Measurements from ENCODE around the gene ZC3H18. TPM values are rescaled to one million over a fixed set of nuclear protein-coding genes. Genes with fewer than 3 reads are reported as not detected.

The ZC3H18 gene
- total RNA-seq, 1 experiment from 2014 or later, result 5.9 TPM

DNA sequence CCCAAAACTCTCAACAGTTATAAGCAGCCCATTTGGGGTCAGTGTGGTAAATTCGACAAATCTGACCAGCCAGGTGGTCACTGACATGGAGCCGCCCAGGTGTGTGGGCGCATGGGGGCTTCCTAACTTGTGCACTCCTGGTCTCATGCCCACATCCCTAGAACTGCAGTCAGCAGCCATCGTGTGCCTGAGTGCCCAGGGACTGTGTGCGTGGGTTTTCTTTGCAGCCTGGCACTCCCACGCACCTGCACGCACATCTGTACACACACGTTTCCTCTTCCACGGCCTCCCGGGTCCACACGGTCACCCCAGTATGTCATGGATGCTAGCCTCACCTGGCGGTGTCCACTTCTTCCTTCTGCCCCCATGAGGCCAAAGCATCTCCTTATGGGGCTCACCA lies 38.9 kb upstream of the ZC3H18 start:
- no peak for DNase-seq (ENCODE audit: low read depth, low spot score)
- in situ Hi-C loops (cut with HindIII; ENCODE audit: low pct_unique_long_range_greater_than_20kb, low sequenced_read_pairs), result no loop called here

DNA sequence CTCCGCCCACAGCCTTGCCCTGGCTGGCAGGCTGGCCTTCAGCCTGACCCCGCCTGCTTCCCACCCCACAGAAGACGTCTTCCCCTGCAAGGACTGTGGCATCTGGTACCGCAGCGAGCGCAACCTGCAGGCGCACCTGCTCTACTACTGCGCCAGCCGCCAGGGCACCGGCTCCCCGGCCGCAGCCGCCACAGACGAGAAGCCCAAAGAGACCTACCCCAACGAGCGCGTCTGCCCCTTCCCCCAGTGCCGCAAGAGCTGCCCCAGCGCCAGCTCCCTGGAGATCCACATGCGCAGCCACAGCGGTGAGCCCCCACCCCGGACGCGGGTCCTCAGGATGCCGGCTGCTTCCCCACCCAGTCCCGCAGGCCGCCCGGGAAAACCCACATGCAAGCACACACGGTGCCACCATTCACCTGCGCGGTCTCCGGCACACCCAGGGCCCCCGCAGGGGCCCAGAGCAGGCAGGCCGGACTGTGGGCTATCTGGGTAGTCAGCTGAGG lies 38.2 kb upstream of the ZC3H18 start:
- no peak for DNase-seq (ENCODE audit: low read depth, low spot score)
- in situ Hi-C loops (cut with HindIII; ENCODE audit: low pct_unique_long_range_greater_than_20kb, low sequenced_read_pairs), result no loop called here

- in situ Hi-C loops (cut with HindIII; ENCODE audit: low pct_unique_long_range_greater_than_20kb, low sequenced_read_pairs), result no loop called here
- no peak for DNase-seq (ENCODE audit: low read depth, low spot score)
These were observed 37.6 kb upstream of the ZC3H18 start for GRCh38 chr16:88532434-88533241.

GRCh38 chr16:88533381-88533917 lies 36.8 kb upstream of the ZC3H18 start:
- DNase-seq (ENCODE audit: low read depth, low spot score), result no peak
- in situ Hi-C loops (cut with HindIII; ENCODE audit: low pct_unique_long_range_greater_than_20kb, low sequenced_read_pairs), result no loop called here

- DNase-seq (ENCODE audit: low read depth, low spot score), result peak; percentile 57
- in situ Hi-C loops (cut with HindIII; ENCODE audit: low pct_unique_long_range_greater_than_20kb, low sequenced_read_pairs), result no loop called here
These were observed 36.1 kb upstream of the ZC3H18 start for GRCh38 chr16:88533932-88534637.

DNA sequence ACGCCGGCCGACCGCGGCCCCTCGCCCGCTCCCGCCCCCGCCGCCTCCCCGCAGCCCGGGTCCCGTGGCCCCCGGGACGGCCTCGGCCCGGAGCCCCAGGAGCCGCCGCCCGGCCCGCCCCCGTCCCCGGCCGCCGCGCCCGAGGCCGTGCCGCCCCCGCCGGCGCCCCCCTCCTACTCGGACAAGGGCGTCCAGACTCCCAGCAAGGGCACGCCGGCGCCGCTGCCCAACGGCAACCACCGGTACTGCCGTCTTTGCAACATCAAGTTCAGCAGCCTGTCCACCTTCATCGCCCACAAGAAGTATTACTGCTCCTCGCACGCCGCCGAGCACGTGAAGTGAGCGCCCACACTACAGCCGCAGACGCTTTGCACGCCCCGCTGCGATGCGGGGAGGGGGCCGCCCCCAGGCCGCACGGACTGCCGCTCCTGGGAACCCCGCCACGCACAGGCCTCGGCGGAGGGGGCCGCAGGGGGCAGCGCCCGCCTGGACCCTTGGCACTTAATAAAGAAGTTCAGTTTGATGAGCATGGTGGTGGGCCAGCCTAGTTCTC lies 35.5 kb upstream of the ZC3H18 start:
- DNase-seq (ENCODE audit: low read depth, low spot score), result no peak
- in situ Hi-C loops (cut with HindIII; ENCODE audit: low pct_unique_long_range_greater_than_20kb, low sequenced_read_pairs), result no loop called here

- no peak for DNase-seq (ENCODE audit: low read depth, low spot score)
- in situ Hi-C loops (cut with HindIII; ENCODE audit: low pct_unique_long_range_greater_than_20kb, low sequenced_read_pairs), result no loop called here
These were observed 34.9 kb upstream of the ZC3H18 start for GRCh38 chr16:88535191-88535856.

- no peak for DNase-seq (ENCODE audit: low read depth, low spot score)
- in situ Hi-C loops (cut with HindIII; ENCODE audit: low pct_unique_long_range_greater_than_20kb, low sequenced_read_pairs), result no loop called here
These were observed 34.4 kb upstream of the ZC3H18 start for GRCh38 chr16:88535857-88536222.

DNA sequence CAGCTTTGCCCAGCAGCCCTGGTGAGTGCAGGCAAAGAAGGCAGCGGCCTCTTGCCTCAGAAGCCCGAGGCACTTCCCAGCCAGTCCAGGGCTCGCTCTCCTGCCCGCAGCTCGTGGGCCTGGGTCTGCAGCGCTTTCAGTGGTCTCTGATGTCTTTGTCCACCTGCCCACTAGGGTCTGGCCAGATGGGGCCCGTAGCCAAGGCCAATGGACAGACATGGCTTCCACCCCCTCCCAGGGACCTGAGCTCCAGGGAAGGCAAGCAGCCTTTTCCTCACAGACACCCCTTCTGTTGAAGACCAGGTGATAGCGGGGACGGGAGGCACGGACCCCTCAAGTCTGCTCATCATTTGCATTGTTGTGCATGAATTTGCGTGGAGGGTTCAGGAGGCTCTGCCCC lies 33.7 kb upstream of the ZC3H18 start:
- in situ Hi-C loops (cut with HindIII; ENCODE audit: low pct_unique_long_range_greater_than_20kb, low sequenced_read_pairs), result no loop called here
- DNase-seq (ENCODE audit: low read depth, low spot score), result no peak

DNA sequence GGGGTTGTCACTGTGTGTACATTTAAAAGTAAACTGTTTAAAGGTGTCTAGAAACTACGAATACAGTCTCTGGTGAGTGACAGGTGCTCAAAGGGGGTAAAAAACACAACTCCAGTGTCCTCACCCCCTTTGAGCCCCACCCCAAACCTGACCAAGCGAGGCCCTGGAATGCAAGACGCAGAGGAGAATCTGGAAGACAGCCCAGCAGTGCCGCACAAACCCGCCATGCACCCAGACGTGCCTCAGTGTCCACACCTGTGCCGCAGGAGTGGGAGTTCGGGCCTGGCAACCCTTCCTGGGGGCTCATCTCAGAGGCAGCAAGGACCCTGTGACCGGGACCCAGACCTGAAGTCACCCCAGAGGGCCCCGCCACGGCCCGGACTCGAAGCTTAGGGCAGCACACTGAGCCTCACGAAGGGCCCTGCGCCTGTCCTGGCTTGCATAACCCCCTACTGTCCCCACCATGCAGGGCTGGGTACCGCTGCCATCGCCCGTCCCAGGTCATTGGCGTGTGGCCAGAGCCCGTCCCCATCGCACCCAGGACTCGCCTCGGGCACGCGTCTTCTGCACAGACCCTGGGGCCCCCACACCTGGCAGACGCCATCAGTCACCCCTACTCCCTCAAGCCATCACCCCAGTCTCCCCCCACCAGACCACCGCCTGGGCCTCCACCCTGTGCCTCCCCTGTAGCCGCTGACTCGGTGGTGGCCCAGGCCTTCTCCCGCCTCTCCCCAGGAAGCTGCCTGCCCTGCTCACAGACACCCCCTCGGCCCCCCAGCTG lies 33.0 kb upstream of the ZC3H18 start:
- in situ Hi-C loops (cut with HindIII; ENCODE audit: low pct_unique_long_range_greater_than_20kb, low sequenced_read_pairs), result no loop called here
- DNase-seq (ENCODE audit: low read depth, low spot score), result no peak

DNA sequence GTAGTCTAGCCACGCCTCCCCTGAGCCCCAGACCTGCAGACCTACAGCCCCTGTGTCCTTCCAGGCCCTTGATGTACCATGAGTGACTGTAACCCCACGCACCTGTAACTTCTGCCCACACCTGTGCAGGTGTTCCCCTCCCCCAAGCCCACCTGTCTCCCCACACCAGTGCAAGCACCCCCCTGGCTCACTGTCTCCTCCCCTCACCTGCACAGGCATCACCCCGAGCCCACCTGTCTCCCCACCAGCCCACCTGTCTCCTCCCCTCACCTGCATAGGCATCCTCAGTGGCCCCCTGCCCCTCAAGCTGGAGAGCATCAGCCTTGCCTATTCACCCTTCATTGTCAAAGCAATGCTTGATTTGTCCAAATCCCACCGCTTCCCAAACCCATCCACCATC lies 32.3 kb upstream of the ZC3H18 start:
- in situ Hi-C loops (cut with HindIII; ENCODE audit: low pct_unique_long_range_greater_than_20kb, low sequenced_read_pairs), result no loop called here
- DNase-seq (ENCODE audit: low read depth, low spot score), result no peak

DNA sequence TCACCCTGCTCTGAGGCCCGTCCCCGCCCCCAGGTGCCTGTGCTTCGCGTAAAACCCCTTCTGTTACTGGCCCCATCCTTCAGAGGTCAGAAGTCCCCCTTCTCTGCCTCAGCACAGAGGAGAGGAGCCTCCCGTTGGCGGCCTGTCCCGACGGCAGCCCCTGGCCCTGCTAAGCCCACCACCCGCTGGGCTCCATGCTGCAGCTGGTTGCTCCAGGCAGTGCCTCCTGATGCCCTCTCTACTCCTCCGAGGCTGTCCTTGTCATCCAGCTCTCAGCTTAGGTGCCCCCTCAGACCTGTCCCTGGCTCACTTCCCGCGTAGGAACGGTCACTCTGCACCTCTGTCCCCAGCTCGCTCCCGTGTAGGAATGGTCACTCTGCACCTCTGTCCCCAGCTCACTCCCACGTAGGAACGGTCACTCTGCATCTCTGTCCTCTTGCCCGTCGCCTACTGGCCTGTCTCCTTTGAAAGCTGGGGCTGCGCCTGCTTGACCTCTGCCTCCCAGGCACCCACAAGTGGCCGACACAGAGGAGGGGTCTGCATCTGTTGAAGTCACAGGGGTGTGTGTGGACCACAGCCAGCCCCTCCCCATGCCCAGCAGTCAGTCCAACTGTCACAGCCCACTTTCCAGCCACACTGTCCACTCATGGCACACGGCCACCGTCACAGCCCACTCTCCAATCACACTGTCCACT lies 31.7 kb upstream of the ZC3H18 start:
- in situ Hi-C loops (cut with HindIII; ENCODE audit: low pct_unique_long_range_greater_than_20kb, low sequenced_read_pairs), result no loop called here
- DNase-seq (ENCODE audit: low read depth, low spot score), result no peak

GRCh38 chr16:88539261-88539651 lies 30.9 kb upstream of the ZC3H18 start:
- in situ Hi-C loops (cut with HindIII; ENCODE audit: low pct_unique_long_range_greater_than_20kb, low sequenced_read_pairs), result no loop called here
- DNase-seq (ENCODE audit: low read depth, low spot score), result no peak

DNA sequence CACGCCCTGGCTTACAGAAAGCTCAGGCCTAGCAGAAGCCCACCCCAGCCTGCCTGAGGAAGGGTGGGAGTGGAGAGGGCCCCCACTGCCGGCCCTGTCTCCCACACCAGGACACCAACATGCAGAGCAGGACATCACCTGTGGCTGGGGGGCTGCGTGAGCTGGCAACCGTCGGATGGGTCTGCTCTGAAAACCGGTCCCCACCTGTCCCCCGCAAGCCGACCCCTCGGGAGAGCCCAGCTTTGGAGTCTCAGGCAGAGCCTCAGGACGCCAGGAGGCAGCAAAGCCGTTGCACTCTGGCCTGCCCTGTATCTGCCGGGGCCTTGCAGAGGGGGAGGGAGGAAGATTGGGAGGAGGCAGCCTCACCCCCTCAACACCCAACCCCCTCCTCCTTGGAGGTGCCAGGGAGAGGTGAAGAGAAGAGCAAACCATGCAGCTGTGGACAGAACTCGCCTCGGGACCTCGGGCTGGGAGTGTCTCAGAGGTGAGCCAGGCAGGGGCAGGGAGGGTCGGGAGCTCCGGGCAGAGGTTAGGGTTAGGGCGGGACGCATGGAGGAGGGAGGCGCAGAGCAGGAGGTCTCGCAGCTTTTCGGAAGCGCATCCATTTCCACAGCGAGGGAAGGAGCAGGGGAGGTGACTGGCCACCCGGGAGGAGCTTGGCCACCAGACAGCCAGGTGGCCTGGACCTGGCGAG lies 30.4 kb upstream of the ZC3H18 start:
- in situ Hi-C loops (cut with HindIII; ENCODE audit: low pct_unique_long_range_greater_than_20kb, low sequenced_read_pairs), result no loop called here
- no peak for DNase-seq (ENCODE audit: low read depth, low spot score)

GRCh38 chr16:88540346-88540977 lies 29.7 kb upstream of the ZC3H18 start:
- in situ Hi-C loops (cut with HindIII; ENCODE audit: low pct_unique_long_range_greater_than_20kb, low sequenced_read_pairs), result no loop called here
- no peak for DNase-seq (ENCODE audit: low read depth, low spot score)
